Measurements from ENCODE around the gene SEC23A.
"Not testable (repeated sequence)": the region's sequence is repeated elsewhere in the genome, so short reads cannot be mapped to it uniquely, and the experiment has no call there.

The SEC23A gene

DNA sequence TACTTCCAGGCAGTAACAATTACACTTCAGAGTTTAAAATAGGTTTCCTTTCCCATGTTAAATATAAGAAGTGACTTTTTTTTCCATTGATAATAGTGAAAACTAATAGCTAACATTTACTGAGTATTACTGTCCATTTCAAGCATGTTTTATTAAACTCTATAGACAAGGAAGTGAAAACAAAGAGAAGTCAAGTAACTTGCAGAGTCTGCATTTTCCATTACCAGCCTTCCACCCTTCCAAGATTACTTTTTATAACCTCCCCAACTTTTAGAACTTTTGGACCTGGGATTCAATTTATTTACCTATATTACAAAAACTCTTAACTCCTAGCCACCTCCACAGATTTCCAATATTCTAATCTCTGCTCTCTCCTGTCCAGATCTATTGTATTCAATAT, 67.7 kb downstream of the SEC23A start:
- DNase-seq (ENCODE audit: low read depth in 1 of 2, low spot score in 1 of 2) = no peak
- in situ Hi-C loops (cut with HindIII; ENCODE audit: low pct_unique_long_range_greater_than_20kb, low sequenced_read_pairs) = no loop called here
- TF ChIP-seq JUND (IDR thresholded peaks at IDR 0.05; ENCODE audit: low read depth) = no peak

DNA sequence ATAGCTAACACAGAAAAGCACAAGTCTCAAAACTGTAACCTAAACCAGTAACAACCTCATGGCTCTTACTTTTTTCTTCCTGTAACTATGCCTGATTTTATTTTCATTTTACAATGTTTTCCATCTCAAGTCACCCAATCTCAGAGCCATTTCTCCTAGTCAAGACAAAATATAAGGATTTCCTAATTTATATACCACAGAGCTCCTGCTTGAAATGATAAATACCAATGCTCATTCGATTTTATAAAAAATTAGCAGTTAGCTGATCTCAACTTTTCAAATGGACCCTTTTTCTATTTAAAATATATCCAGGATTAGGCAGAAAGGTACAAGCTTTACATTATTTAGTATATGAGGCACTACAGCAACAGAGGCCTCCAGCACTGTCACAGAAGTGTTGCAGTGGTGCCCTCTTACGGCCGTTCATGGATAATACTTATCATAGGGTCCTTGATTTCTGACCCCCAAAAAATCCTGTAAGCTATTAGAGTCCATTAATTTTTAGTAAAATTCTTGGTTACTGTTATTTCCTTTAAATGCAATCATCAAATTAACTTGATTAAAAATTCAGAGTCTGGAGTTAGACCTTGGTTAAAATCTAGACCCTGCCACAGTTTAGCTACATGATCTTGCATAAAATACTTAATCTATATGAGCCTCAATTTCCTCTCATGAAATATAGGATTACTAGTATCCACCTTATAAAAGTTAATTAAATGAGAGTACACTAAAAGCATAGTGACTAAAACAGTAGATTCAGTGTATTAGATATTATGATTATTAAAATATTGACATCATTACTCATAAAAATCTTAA, 68.3 kb downstream of the SEC23A start:
- peak in 1 of 2 experiments; percentile 43 for DNase-seq (ENCODE audit: low read depth in 1 of 2, low spot score in 1 of 2)
- TF ChIP-seq JUND (IDR thresholded peaks at IDR 0.05; ENCODE audit: low read depth) = no peak
- in situ Hi-C loops (cut with HindIII; ENCODE audit: low pct_unique_long_range_greater_than_20kb, low sequenced_read_pairs) = no loop called here

DNA sequence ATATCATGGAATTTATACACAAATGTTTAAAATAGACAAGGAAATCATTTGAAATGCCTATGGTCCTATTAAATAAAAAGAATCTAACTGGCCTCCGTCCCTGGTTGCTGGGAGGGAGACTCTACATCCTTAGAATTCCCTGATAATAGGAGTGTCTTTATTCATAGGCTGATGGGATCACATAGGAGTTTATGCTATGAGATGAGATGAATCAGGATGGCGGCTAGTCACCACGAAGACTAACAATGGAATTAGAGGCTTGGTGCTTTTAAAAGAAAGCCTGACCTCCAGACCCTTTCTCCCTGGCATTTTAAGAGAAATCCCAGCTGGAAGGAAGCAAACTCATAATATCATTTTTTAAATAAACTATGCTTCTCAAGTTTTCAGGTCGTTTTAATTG, 69.7 kb downstream of the SEC23A start:
- no peak for TF ChIP-seq JUND (IDR thresholded peaks at IDR 0.05; ENCODE audit: low read depth)
- in situ Hi-C loops (cut with HindIII; ENCODE audit: low pct_unique_long_range_greater_than_20kb, low sequenced_read_pairs) = no loop called here
- no peak for DNase-seq (ENCODE audit: low read depth in 1 of 2, low spot score in 1 of 2)

DNA sequence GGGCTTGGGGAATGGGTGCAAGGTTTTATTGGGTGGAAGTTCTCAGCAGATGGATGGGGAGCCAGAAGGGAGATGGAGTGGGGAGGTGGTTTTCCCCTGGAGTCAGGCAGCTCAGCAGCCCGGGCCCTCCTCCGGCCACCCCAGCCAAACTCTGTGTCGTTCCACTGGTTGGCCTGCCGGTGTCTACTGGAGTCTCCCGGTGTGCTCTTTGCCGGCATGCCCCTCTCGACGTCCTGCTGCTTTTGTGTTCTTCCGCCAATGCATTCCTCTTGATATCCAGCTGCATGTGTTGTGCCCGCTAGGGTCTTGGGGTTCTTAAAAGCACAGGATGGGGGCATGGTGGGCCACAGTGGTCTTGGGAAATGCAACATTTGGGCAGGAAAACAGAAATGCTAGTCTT, 72.8 kb downstream of the SEC23A start:
- no peak for TF ChIP-seq JUND (IDR thresholded peaks at IDR 0.05; ENCODE audit: low read depth)
- in situ Hi-C loops (cut with HindIII; ENCODE audit: low pct_unique_long_range_greater_than_20kb, low sequenced_read_pairs) = no loop called here
- no peak for DNase-seq (ENCODE audit: low read depth in 1 of 2, low spot score in 1 of 2)

DNA sequence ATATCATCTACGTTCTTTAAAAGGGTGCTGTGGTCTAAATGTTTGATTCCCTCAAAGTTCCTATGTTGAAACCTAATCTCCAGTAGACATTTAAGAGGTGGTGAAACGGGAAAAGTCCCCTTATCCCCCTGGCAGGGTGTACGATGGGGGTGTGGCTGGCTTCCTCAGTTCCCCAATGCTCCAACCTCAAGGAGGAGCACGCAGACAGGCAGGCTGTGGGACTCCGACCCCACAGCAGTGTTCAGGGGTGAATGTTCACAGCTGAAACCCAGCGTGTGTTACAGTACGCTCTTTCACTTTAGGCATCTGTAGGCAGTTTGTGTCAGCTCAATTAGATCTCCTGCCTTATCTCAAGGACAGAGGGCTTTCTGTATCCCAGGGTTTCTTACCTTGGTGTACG, 73.2 kb downstream of the SEC23A start:
- TF ChIP-seq JUND (IDR thresholded peaks at IDR 0.05; ENCODE audit: low read depth) = no peak
- no peak for DNase-seq (ENCODE audit: low read depth in 1 of 2, low spot score in 1 of 2)
- in situ Hi-C loops (cut with HindIII; ENCODE audit: low pct_unique_long_range_greater_than_20kb, low sequenced_read_pairs) = no loop called here

DNA sequence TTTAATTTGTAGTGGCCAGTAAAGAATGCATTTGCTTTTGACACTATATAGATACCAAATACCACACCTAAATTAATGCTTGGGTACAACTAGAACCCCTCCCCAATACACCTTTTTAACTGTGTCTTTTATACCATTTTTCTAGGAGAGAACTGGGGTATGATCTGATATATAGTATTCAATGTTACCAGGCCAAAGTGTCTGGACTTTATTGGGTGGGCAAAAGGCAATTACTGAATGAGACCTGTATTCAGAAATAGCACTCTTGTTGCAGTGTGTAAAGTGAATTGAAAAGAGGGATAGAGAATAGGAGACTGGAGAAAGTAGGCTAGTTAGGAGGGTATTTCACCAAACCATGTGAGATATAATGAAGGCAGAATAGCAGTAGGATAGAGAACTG, 74.4 kb downstream of the SEC23A start:
- TF ChIP-seq JUND (IDR thresholded peaks at IDR 0.05; ENCODE audit: low read depth) = no peak

DNA sequence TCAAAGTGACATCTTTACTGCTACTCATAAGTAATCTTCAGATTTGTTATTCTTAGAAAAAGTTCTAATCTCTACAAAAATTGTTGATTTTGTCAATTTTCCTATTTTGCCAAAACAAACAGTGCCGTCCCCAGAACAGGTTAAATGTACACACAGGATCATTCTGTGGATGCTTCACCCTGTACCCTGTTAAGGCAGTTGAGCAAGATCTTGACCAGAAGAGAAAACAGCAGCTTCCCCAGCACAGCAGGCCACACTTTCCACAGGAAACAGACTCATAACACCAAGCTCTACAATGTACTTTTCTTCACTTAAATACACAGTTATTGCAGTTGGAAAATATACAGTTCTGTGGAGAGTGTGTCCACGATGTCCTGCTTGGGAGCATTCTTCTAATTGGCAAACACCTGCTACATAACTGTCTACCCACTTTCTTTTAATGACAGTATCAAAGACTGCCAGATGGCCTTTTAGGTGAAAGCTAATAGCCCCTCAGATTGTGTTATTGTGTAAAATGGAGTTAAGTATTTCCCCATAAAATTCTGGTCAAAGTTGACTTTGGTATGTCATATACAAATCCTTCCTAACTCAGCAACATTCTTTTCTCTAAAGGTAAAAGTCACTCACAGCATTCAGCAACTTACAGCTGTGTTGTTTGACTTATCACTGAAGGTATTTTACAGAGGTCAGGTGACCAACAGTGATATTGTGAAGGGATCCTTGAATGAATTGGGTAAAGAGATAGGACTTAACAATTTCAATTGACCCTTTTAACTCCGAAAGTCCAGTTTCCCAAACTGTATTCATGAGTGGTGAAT, 77.0 kb downstream of the SEC23A start:
- in situ Hi-C loops (cut with HindIII; ENCODE audit: low pct_unique_long_range_greater_than_20kb, low sequenced_read_pairs) = no loop called here
- TF ChIP-seq JUND (IDR thresholded peaks at IDR 0.05; ENCODE audit: low read depth) = no peak
- peak in 1 of 2 experiments; percentile 9 for DNase-seq (ENCODE audit: low read depth in 1 of 2, low spot score in 1 of 2)

More for the DNA sequence above, 74.4 kb downstream of the SEC23A start:
- in situ Hi-C loops (cut with HindIII; ENCODE audit: low pct_unique_long_range_greater_than_20kb, low sequenced_read_pairs) = no loop called here
- no peak for DNase-seq (ENCODE audit: low read depth in 1 of 2, low spot score in 1 of 2)

DNA sequence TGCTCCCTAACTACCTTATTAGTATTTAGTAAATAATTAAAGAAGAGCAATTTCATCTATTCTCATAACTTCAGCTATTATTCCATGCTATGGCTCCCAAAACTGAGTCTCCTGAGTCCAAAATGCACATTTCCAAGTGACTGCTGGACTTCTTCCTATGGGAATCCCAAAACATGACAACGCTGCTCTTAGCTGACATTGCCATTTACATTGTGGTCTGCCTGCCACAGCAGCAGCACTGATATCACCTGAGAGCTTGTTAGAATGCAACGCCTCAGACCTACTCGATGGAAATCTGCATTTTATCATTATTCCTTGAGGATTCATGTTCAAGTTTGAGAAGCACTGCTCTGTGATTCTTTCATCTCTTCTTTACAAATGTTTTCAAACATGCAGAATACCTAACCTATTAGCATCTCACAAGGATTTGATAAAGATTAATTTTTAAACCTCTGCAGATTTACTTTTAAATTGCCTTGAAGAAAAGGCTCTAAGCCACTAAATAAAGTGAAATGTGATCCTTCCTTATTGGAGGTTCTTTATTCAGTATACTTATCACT, 77.7 kb downstream of the SEC23A start:
- in situ Hi-C loops (cut with HindIII; ENCODE audit: low pct_unique_long_range_greater_than_20kb, low sequenced_read_pairs) = no loop called here
- no peak for TF ChIP-seq JUND (IDR thresholded peaks at IDR 0.05; ENCODE audit: low read depth)
- DNase-seq (ENCODE audit: low read depth in 1 of 2, low spot score in 1 of 2) = no peak

DNA sequence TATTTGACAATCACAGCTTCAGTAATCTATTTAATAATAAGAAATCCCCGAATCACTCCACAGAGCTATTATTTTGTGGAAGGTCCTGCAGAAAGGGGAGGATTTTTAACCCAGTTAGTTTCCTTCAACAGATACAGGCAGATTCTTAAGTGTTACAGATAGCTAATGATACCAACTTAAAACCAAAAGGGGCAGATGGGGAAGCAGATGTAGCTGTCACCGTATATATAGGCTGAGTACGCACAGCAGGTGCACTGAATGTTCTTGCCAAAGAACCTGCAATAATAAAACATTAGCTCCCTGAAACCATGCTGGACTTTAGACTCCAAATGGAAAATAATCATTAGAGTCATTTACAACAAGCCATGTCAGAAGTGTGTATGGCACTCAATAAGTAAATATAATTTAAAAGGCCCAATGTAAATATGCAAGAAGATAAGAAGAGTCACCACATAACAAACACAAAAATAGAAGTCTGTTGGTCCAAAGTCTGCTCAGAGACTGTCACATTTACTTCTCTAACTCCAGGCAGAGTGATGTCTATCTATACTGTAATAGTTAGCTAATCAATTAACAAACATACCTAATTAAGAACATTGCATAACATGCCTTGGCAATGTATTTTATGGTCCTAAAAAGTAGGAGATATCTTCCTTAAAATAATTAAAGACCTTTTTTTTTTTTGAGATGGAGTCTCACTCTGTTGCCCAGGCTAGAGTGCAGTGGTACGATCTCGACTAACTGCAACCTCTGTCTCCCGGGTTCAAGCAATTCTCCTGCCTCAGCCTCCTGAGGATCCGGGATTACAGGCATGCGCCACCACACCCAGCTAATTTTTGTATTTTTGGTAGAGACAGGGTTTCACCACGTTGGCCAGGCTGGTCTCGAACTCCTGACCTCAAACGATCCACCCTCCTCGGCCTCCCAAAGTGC, 78.8 kb downstream of the SEC23A start:
- no peak for TF ChIP-seq JUND (IDR thresholded peaks at IDR 0.05; ENCODE audit: low read depth)
- in situ Hi-C loops (cut with HindIII; ENCODE audit: low pct_unique_long_range_greater_than_20kb, low sequenced_read_pairs) = no loop called here
- DNase-seq (ENCODE audit: low read depth in 1 of 2, low spot score in 1 of 2) = no peak

DNA sequence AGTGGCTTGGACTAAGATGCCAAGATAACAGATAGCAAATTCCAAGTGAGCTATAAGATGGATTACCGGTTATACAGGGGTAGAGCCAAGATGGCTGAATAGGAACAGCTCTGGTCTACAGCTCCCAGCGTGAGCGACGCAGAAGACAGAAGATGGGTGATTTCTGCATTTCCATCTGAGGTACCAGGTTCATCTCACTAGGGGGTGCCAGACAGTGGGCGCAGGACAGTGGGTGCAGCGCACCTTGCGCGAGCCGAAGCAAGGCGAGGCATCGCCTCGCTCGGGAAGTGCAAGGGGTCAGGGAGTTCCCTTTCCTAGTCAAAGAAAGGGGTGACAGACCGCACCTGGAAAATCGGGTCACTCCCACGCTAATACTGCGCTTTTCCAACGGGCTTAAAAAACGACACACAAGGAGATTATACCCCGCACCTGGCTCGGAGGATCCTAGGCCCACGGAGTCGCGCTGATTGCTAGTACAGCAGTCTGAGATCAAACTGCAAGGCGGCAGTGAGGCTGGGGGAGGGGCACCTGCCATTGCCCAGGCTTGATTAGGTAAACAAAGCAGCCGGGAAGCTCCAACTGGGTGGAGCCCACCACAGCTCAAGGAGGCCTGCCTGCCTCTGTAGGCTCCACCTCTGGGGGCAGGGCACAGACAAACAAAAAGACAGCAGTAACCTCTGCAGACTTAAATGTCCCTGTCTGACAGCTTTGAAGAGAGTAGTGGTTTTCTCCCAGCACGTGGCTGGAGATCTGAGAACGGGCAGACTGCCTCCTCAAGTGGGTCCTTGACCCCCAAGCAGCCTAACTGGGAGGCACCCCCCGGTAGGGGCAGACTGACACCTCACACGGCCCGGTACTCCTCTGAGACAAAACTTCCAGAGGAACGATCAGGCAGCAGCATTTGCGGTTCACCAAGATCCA, 85.7 kb downstream of the SEC23A start:
- in situ Hi-C loops (cut with HindIII; ENCODE audit: low pct_unique_long_range_greater_than_20kb, low sequenced_read_pairs); DNase-seq (ENCODE audit: low read depth in 1 of 2, low spot score in 1 of 2): not testable (repeated sequence)

DNA sequence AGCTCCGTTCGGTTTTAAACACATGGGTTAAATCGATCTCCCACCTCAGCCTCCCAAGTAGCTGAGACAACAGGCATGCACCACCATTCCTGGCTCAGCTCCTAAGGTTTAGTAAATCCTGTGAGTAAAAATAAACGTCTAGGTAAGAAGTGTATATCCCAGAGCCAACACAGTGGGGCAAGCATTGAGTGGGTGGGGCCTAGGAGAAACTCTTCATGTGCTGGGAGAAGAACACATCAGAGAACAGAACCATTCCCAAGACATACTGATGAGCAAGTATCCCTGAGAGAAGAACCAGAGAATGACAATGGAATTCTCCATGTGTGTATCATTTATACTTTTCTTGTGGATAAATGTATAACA, 86.3 kb downstream of the SEC23A start:
- DNase-seq (ENCODE audit: low read depth in 1 of 2, low spot score in 1 of 2) = no peak
- no peak for TF ChIP-seq JUND (IDR thresholded peaks at IDR 0.05; ENCODE audit: low read depth)
- in situ Hi-C loops (cut with HindIII; ENCODE audit: low pct_unique_long_range_greater_than_20kb, low sequenced_read_pairs) = no loop called here
